ENCODE measurements around the gene PNLIPRP2. TPM values are rescaled to one million over a fixed set of nuclear protein-coding genes. Genes with fewer than 3 reads are reported as not detected.

The PNLIPRP2 gene
- total RNA-seq, 2 donors from 2014 or later = 0.64 to 0.79 TPM

DNA sequence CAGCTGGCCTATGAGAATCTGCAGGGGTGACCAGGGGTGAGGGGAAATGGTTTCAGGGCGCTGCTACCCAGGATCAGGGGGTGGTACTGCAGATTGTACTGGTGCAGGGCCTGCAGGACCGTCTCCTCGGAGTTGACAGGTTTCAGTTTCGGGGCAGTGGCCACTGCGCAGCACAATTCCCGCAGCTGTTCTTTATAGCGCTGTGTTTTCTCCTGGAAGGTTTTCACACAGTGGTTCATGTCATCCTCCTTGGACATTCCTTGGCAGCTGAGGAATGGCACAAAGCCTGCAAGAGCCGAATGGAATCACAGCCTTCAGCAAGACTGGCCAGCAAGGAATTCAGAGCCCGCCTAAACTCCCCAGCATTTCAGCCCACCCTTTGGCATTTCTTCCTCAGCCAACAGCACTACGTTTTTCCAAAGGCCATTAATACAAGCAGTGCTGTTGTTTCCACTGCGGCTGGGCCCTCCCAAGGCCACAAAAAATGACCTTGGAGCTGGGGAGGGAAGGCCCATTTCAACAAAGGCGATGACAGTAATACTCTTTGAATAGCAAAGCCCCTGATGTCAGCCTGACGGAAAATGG is 44.9 kb downstream of the PNLIPRP2 start:
- H3K27ac ChIP-seq (ENCODE audit: low read depth, low read length) = peak overlapping the region; percentile 57
- Mint-ChIP-seq H3K9me3 (no peaks in the 10 kb centered on the region), H3K27ac (no peak overlapping the region), H3K36me3 (ENCODE audit: low read depth) (peaks cover 56% of the 10 kb centered on the region), H3K4me3 (no peak overlapping the region), H3K27me3 (ENCODE audit: insufficient read depth) (no peaks in the 10 kb centered on the region), H3K4me1 (peaks cover 14% of the 10 kb centered on the region)
- WGBS, 2 experiments (ENCODE audit: insufficient coverage in 1 of 2, insufficient read length in 1 of 2) = 84 to 90% methylated on average over 11 to 13 of the region's 13 CpGs
- H3K36me3 ChIP-seq (ENCODE audit: control insufficient read depth, insufficient read depth, low read length) = peaks cover 16% of the 10 kb centered on the region
- no peak for DNase-seq
- TF ChIP-seq, protein P1, sequence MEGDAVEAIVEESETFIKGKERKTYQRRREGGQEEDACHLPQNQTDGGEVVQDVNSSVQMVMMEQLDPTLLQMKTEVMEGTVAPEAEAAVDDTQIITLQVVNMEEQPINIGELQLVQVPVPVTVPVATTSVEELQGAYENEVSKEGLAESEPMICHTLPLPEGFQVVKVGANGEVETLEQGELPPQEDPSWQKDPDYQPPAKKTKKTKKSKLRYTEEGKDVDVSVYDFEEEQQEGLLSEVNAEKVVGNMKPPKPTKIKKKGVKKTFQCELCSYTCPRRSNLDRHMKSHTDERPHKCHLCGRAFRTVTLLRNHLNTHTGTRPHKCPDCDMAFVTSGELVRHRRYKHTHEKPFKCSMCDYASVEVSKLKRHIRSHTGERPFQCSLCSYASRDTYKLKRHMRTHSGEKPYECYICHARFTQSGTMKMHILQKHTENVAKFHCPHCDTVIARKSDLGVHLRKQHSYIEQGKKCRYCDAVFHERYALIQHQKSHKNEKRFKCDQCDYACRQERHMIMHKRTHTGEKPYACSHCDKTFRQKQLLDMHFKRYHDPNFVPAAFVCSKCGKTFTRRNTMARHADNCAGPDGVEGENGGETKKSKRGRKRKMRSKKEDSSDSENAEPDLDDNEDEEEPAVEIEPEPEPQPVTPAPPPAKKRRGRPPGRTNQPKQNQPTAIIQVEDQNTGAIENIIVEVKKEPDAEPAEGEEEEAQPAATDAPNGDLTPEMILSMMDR (conservative IDR thresholded peaks at IDR 0.05) = no peak
- H3K4me1 ChIP-seq (ENCODE audit: control insufficient read depth, insufficient read depth, low read length) = no peaks in the 10 kb centered on the region
- no peak overlapping the region for H3K4me3 ChIP-seq (ENCODE audit: low read length)
- no peaks in the 10 kb centered on the region for H3K27me3 ChIP-seq (ENCODE audit: control insufficient read depth, insufficient read depth, low read length, poor library complexity, severe bottlenecking)
- no peak overlapping the region for H3K9ac ChIP-seq (ENCODE audit: extremely low read depth, low read length, poor library complexity, severe bottlenecking)
- H3K9me3 ChIP-seq (ENCODE audit: control insufficient read depth, low read length) = no peaks in the 10 kb centered on the region

DNA sequence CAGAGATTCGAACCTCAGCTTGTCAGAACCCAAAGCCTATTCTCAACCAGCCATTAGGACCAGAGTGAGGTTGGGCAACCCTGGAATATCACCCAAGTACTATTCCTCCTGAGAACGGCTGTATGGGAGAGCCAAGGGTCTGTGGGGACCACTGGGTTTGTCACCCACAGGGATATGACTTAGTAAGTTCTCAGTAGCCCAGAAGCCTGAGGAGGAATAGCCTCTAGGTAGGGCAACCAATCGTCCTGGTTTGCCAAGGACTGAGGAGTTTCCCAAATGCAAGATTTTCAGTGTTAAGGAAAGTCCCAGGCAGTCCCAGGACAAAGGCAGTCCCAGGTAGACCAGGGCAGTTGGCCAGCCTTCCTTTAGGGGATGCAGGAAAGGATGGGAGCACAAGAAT is 46.7 kb downstream of the PNLIPRP2 start:
- peaks cover 21% of the 10 kb centered on the region for H3K4me1 Mint-ChIP-seq
- DNase-seq = no peak
- no peaks in the 10 kb centered on the region for H3K9me3 Mint-ChIP-seq
- H3K4me3 Mint-ChIP-seq = no peak overlapping the region
- Histone ChIP-seq H3K27ac (ENCODE audit: low read depth, low read length) (no peak overlapping the region), H3K9me3 (ENCODE audit: control insufficient read depth, low read length) (no peaks in the 10 kb centered on the region), H3K36me3 (ENCODE audit: control insufficient read depth, insufficient read depth, low read length) (peaks cover 16% of the 10 kb centered on the region), H3K4me3 (ENCODE audit: low read length) (no peak overlapping the region), H3K27me3 (ENCODE audit: control insufficient read depth, insufficient read depth, low read length, poor library complexity, severe bottlenecking) (no peaks in the 10 kb centered on the region), H3K4me1 (ENCODE audit: control insufficient read depth, insufficient read depth, low read length) (no peaks in the 10 kb centered on the region), H3K9ac (ENCODE audit: extremely low read depth, low read length, poor library complexity, severe bottlenecking) (no peak overlapping the region)
- 87 to 91% methylated on average over 3 of the region's 3 CpGs for WGBS, 2 experiments (ENCODE audit: insufficient coverage in 1 of 2, insufficient read length in 1 of 2)
- peaks cover 53% of the 10 kb centered on the region for H3K36me3 Mint-ChIP-seq (ENCODE audit: low read depth)
- TF ChIP-seq, protein P1 (conservative IDR thresholded peaks at IDR 0.05) = no peak
- no peaks in the 10 kb centered on the region for H3K27me3 Mint-ChIP-seq (ENCODE audit: insufficient read depth)
- H3K27ac Mint-ChIP-seq = no peak overlapping the region

DNA sequence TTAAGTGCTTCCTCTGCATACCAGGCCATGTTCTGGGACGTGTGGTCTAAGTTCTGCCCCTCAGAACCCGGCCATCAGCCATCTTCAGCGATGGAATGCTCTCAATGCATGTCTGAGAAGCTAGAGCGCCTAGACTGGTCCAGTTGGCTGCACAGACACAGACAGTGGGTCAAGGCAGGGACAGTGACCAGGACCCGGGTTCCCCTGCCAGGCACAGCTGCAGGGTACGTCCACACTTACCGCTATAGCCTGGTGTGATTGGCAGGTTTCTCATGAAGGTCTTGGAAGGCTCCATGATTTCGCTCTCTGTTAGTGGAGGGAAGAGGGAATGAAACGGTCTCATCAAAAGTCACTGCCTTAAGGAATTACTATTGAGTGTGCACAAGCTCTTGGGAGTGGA is 47.3 kb downstream of the PNLIPRP2 start:
- Histone ChIP-seq H3K4me3 (ENCODE audit: low read length) (no peak overlapping the region), H3K27ac (ENCODE audit: low read depth, low read length) (no peak overlapping the region), H3K36me3 (ENCODE audit: control insufficient read depth, insufficient read depth, low read length) (peaks cover 16% of the 10 kb centered on the region), H3K4me1 (ENCODE audit: control insufficient read depth, insufficient read depth, low read length) (no peaks in the 10 kb centered on the region), H3K9me3 (ENCODE audit: control insufficient read depth, low read length) (no peaks in the 10 kb centered on the region), H3K27me3 (ENCODE audit: control insufficient read depth, insufficient read depth, low read length, poor library complexity, severe bottlenecking) (no peaks in the 10 kb centered on the region), H3K9ac (ENCODE audit: extremely low read depth, low read length, poor library complexity, severe bottlenecking) (no peak overlapping the region)
- Mint-ChIP-seq H3K27ac (no peak overlapping the region), H3K4me1 (peaks cover 21% of the 10 kb centered on the region), H3K4me3 (peak overlapping the region; percentile 76), H3K27me3 (ENCODE audit: insufficient read depth) (no peaks in the 10 kb centered on the region), H3K9me3 (no peaks in the 10 kb centered on the region), H3K36me3 (ENCODE audit: low read depth) (peaks cover 50% of the 10 kb centered on the region)
- WGBS, 2 experiments (ENCODE audit: insufficient coverage in 1 of 2, insufficient read length in 1 of 2) = 91 to 93% methylated on average over 7 to 9 of the region's 9 CpGs
- DNase-seq = no peak
- TF ChIP-seq, protein P1 (conservative IDR thresholded peaks at IDR 0.05) = no peak

All from endodermal cell (in vitro differentiated cells).